ENCODE results near the gene STAB1. TPM values are rescaled to one million over a fixed set of nuclear protein-coding genes. Genes with fewer than 3 reads are reported as not detected.

Gene STAB1
- total RNA-seq, 1 donor from 2014 or later, result 866 TPM

DNA sequence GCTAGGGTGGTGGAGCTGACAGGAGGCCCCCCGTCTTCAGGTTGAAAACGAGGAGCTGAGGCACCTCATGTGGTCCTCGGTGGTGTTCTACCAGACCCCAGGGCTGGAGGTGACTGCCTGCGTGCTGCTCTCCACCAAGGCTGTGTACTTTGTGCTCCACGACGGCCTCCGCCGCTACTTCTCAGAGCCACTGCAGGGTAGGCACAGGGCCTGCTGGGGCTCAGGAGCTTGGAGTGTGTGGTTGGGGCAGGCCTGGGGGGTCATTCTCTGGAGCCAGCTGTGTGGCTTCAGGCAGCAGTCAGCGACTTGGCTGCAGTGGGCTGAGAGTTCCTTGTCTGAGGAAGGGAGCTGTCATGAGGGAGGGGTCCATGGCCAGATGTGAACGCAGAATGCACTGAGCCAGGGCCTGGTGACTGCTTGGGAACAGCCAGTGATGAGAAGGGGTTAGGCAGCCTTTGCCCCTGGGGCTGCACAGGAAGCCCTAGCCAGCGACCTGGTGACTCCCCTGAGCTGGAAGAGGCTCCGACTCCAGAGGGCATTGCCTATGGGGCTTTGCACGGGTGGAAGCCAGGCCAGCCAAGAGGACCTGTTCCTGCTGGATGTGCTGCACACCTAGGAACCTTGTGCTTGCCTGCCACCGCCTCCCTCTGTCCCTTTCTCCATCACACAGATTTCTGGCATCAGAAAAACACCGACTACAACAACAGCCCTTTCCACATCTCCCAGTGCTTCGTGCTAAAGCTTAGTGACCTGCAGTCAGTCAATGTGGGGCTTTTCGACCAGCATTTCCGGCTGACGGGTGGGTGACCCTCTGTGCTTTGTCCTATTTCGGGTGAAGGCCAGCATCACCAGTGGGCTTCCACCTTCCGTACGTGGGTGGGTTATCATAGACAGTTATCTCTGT is 4.9 kb upstream of the STAB1 start:
- no peak for DNase-seq (ENCODE audit: low spot score)
- peaks cover 38% of the 10 kb centered on the region for H3K36me3 Mint-ChIP-seq (ENCODE audit: low read depth, unreplicated experiment)
- H3K4me3 Mint-ChIP-seq (ENCODE audit: unreplicated experiment), result peak overlapping the region; percentile 80
- peaks cover 16% of the 10 kb centered on the region for H3K27me3 Mint-ChIP-seq (ENCODE audit: unreplicated experiment)
- peaks cover 51% of the 10 kb centered on the region for H3K4me1 Mint-ChIP-seq (ENCODE audit: unreplicated experiment)
- H3K9me3 Mint-ChIP-seq (ENCODE audit: unreplicated experiment), result no peaks in the 10 kb centered on the region
- TF ChIP-seq, protein P1, sequence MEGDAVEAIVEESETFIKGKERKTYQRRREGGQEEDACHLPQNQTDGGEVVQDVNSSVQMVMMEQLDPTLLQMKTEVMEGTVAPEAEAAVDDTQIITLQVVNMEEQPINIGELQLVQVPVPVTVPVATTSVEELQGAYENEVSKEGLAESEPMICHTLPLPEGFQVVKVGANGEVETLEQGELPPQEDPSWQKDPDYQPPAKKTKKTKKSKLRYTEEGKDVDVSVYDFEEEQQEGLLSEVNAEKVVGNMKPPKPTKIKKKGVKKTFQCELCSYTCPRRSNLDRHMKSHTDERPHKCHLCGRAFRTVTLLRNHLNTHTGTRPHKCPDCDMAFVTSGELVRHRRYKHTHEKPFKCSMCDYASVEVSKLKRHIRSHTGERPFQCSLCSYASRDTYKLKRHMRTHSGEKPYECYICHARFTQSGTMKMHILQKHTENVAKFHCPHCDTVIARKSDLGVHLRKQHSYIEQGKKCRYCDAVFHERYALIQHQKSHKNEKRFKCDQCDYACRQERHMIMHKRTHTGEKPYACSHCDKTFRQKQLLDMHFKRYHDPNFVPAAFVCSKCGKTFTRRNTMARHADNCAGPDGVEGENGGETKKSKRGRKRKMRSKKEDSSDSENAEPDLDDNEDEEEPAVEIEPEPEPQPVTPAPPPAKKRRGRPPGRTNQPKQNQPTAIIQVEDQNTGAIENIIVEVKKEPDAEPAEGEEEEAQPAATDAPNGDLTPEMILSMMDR (IDR thresholded peaks at IDR 0.05; ENCODE audit: unreplicated experiment), result no peak
- peak overlapping the region; percentile 96 for H3K27ac Mint-ChIP-seq (ENCODE audit: unreplicated experiment)

DNA sequence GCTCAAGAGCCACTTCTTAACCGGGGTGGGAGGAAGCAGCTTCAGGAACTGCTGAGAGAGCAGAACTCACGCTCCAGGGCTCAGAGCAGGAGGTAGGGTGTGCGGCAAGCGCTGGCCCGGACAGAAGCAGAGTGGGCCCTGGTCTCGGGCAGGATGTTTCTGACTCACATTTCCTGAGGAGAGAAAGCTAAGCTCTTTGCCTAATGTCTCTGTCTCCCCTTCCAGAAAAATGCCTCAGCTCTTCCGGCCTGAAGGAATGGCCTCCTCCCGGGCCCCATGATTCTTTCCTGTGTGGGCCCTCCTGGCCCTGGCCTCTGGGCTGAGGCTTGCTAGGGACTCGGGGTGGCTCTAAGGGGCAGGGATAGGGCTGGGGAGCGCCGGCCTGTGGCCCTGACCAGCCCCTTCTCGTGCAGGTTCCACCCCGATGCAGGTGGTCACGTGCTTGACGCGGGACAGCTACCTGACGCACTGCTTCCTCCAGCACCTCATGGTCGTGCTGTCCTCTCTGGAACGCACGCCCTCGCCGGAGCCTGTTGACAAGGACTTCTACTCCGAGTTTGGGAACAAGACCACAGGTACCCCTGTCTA is 4.1 kb upstream of the STAB1 start:
- Mint-ChIP-seq H3K36me3 (ENCODE audit: low read depth, unreplicated experiment) (peaks cover 31% of the 10 kb centered on the region), H3K27ac (ENCODE audit: unreplicated experiment) (peak overlapping the region; percentile 96), H3K4me3 (ENCODE audit: unreplicated experiment) (peak overlapping the region; percentile 80), H3K9me3 (ENCODE audit: unreplicated experiment) (no peaks in the 10 kb centered on the region), H3K4me1 (ENCODE audit: unreplicated experiment) (peaks cover 56% of the 10 kb centered on the region), H3K27me3 (ENCODE audit: unreplicated experiment) (peaks cover 16% of the 10 kb centered on the region)
- peak; percentile 60 for DNase-seq (ENCODE audit: low spot score)
- TF ChIP-seq, protein P1 (IDR thresholded peaks at IDR 0.05; ENCODE audit: unreplicated experiment), result no peak

DNA sequence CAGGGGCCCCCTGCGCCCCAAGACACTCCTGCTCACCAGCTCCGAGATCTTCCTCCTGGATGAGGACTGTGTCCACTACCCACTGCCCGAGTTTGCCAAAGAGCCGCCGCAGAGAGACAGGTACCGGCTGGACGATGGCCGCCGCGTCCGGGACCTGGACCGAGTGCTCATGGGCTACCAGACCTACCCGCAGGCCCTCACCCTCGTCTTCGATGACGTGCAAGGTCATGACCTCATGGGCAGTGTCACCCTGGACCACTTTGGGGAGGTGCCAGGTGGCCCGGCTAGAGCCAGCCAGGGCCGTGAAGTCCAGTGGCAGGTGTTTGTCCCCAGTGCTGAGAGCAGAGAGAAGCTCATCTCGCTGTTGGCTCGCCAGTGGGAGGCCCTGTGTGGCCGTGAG is 3.1 kb upstream of the STAB1 start:
- Mint-ChIP-seq H3K4me1 (ENCODE audit: unreplicated experiment) (peaks cover 65% of the 10 kb centered on the region), H3K9me3 (ENCODE audit: unreplicated experiment) (no peaks in the 10 kb centered on the region), H3K36me3 (ENCODE audit: low read depth, unreplicated experiment) (peaks cover 25% of the 10 kb centered on the region), H3K27ac (ENCODE audit: unreplicated experiment) (peak overlapping the region; percentile 92), H3K4me3 (ENCODE audit: unreplicated experiment) (peak overlapping the region; percentile 37), H3K27me3 (ENCODE audit: unreplicated experiment) (peaks cover 18% of the 10 kb centered on the region)
- TF ChIP-seq, protein P1 (IDR thresholded peaks at IDR 0.05; ENCODE audit: unreplicated experiment), result no peak
- DNase-seq (ENCODE audit: low spot score), result no peak

DNA sequence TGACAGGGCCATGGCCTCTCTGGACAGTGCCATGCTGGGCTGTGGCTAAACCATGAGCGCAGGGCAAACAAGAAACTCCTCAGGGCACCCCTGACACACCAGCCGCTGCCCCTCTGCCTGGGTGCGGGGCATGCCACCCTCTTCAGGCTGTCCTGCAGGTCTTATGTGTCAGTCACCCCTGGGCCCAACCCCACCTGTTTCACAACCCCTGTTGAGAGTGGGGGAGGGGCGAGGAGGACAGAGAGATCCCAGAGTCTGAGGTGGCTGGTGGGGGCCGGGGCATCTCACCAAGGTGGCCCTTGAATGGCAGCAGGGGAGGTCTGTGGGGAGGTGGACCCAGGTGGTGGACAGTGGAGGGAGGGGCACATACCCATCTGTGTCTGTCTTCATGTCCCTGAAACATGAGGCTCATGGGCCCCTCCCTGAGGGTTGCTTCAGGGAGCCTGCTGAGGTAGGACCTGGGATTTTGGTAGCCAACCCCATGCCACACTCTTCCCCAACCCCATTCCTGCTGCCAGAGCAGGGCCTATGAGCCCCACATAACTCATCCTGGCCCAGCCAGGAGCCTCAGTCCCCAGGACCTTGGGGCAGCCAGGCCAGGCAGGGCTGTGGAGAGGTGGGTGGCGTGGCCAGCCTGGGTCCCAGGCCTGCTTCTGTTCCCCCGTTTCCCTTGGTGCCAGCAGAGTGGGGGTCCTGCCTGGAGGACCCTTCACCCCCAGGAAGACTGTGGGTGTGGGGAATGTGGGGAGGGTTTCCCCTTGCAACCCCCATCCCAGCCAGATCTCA is 1.7 kb upstream of the STAB1 start:
- peaks cover 73% of the 10 kb centered on the region for H3K4me1 Mint-ChIP-seq (ENCODE audit: unreplicated experiment)
- TF ChIP-seq, protein P1 (IDR thresholded peaks at IDR 0.05; ENCODE audit: unreplicated experiment), result no peak
- peaks cover 28% of the 10 kb centered on the region for H3K36me3 Mint-ChIP-seq (ENCODE audit: low read depth, unreplicated experiment)
- no peaks in the 10 kb centered on the region for H3K9me3 Mint-ChIP-seq (ENCODE audit: unreplicated experiment)
- H3K27ac Mint-ChIP-seq (ENCODE audit: unreplicated experiment), result no peak overlapping the region
- no peak for DNase-seq (ENCODE audit: low spot score)
- H3K27me3 Mint-ChIP-seq (ENCODE audit: unreplicated experiment), result peaks cover 11% of the 10 kb centered on the region
- no peak overlapping the region for H3K4me3 Mint-ChIP-seq (ENCODE audit: unreplicated experiment)
